T-helper 2 cell (primary cell): Measurements from ENCODE around the gene SLC35D2.

Experiments used
- DNase-seq, 5 experiments: peaks; one replicate each; pipeline versions ENCODE4 v3.0.0 to v3.0.0-alpha.2; 2012 to 2022
- total RNA-seq, 2 donors: gene quantifications; one replicate each; lab custom pipeline; 2026; lab: John Stamatoyannopoulos, UW

SLC35D2 gene
- 5.6 to 8.7 reads per million in 2 donors for total RNA-seq

GRCh38 chr9:96383165-96383942, at the start of gene SLC35D2:
TSS of gene SLC35D2 (minus strand) at chr9:96383711. CDS start at chr9:96383634, 77 bp downstream.
- peak in 3 of 5 experiments; percentile 8 to 26 (median 11) for DNase-seq

GRCh38 chr9:96430377-96430776, 46.9 kb upstream of the SLC35D2 start:
- DNase-seq = no peak

- no peak for DNase-seq
Observed at GRCh38 chr9:96429732-96430131, 46.2 kb upstream of the SLC35D2 start.

GRCh38 chr9:96425500-96426169, 42.1 kb upstream of the SLC35D2 start:
- DNase-seq = peak in 1 of 5 experiments; percentile 36

GRCh38 chr9:96423985-96424336, 40.5 kb upstream of the SLC35D2 start:
- no peak for DNase-seq

GRCh38 chr9:96423322-96423984, 39.9 kb upstream of the SLC35D2 start:
- no peak for DNase-seq

- peak in 1 of 5 experiments; percentile 70 for DNase-seq
Observed at GRCh38 chr9:96420468-96421219, 37.1 kb upstream of the SLC35D2 start.

GRCh38 chr9:96419691-96419969, 36.1 kb upstream of the SLC35D2 start:
- DNase-seq = no peak

GRCh38 chr9:96418920-96419690, 35.6 kb upstream of the SLC35D2 start:
- DNase-seq = peak; percentile 21 to 89 (median 38)

GRCh38 chr9:96418083-96418919, 34.8 kb upstream of the SLC35D2 start, which contains the start of gene ZNF367:
TSS of gene ZNF367 (minus strand) at chr9:96418370. CDS start at chr9:96418032, 338 bp downstream.
- peak; percentile 86 to 99 (median 88) for DNase-seq

- peak in 1 of 5 experiments; percentile 45 for DNase-seq
Observed at GRCh38 chr9:96417661-96418082, 34.2 kb upstream of the SLC35D2 start.

GRCh38 chr9:96417051-96417586, 33.6 kb upstream of the SLC35D2 start:
- peak; percentile 82 to 93 (median 87) for DNase-seq

- peak in 1 of 5 experiments; percentile 41 for DNase-seq
Observed at GRCh38 chr9:96413302-96414221, 30.1 kb upstream of the SLC35D2 start.

GRCh38 chr9:96412174-96412913, 28.8 kb upstream of the SLC35D2 start:
- DNase-seq = no peak

- DNase-seq = no peak
Observed at GRCh38 chr9:96411129-96411838, 27.8 kb upstream of the SLC35D2 start.

GRCh38 chr9:96408409-96409280, 25.1 kb upstream of the SLC35D2 start:
- peak in 1 of 5 experiments; percentile 65 for DNase-seq
